Mucosa of descending colon (tissue), 3 donors: Measurements from ENCODE around the gene ACKR3. TPM values are rescaled to one million over a fixed set of nuclear protein-coding genes. Genes with fewer than 3 reads are reported as not detected.

Experiments used
- ATAC-seq: fragments of 200-7000 bp; cut with Tn5 transposase; one replicate; pipeline ENCODE4 v1.9.1; 2020; ENCODE audit warnings: mild to moderate bottlenecking, moderate library complexity
- DNase-seq, 3 donors: peaks; one replicate each; pipeline ENCODE4 v3.0.0-alpha.2; 2020
- H3K36me3 ChIP-seq: fragments of 200-600 bp; one replicate; pipeline ENCODE4 v1.8.0; 2021; ENCODE audit warnings: low read depth, mild to moderate bottlenecking
- H3K4me1 ChIP-seq: fragments of 200-600 bp; one replicate; pipeline ENCODE4 v1.8.0; 2021; ENCODE audit warnings: low read depth, mild to moderate bottlenecking
- H3K4me3 ChIP-seq: fragments of 200-600 bp; one replicate; pipeline ENCODE4 v1.8.0; 2021; ENCODE audit warnings: mild to moderate bottlenecking
- H3K9me3 ChIP-seq: fragments of 200-600 bp; one replicate; pipeline ENCODE4 v1.8.0; 2021; ENCODE audit warnings: mild to moderate bottlenecking
- CTCF ChIP-seq: fragments of 200-600 bp; IDR thresholded peaks from one replicate; pipeline ENCODE4 v1.8.0; 2022; ENCODE audit warnings: antibody characterized with exemption, mild to moderate bottlenecking
- intact Hi-C, 2 donors: fragments of 100-400 bp; cut with DNase I in 1 of 2; cut with micrococcal nuclease in 1 of 2; formaldehyde crosslinking; loops; one replicate each; pipeline versions ENCODE4 v1.11.0 to v1.11.1; 2022; cut with DNase I, micrococcal nuclease
- total RNA-seq, 3 donors: library from RNA; stranded (reverse); fragmentation: NEBNext Ultra II Directional in 2 of 3; extraction: Animal tissue kit (Norgen Biotek cat#: 25700) in 2 of 3; gene quantifications; one replicate each; pipeline versions ENCODE4 v1.2.1 to v1.2.4, GENCODE V29; 2021 to 2023
- donor health status: DM: no; HTN: no; CAD: no; lungs with moderate emphysema.
- donor health status: DM: no; HTN: no; CAD: no.
- donor health status: DM: no; HTN: yes; CAD: no.

Gene ACKR3
- total RNA-seq, 3 donors from 2014 or later: 8.0 to 17.9 (median 11.9) TPM

GRCh38 chr2:236608188-236608525 is 38.5 kb downstream of the ACKR3 start:
- no peak for TF ChIP-seq CTCF
- no peak for ATAC-seq
- Histone ChIP-seq H3K4me1 (no peaks in the 10 kb centered on the region), H3K4me3 (no peak overlapping the region), H3K36me3 (no peaks in the 10 kb centered on the region), H3K9me3 (no peaks in the 10 kb centered on the region)
- intact Hi-C loops: no loop called here
- DNase-seq: no peak

GRCh38 chr2:236608710-236609109 is 39.1 kb downstream of the ACKR3 start:
- no peak for TF ChIP-seq CTCF
- intact Hi-C loops: no loop called here
- no peaks in the 10 kb centered on the region for H3K9me3 ChIP-seq
- H3K4me1 ChIP-seq: no peaks in the 10 kb centered on the region
- DNase-seq: no peak
- no peak overlapping the region for H3K4me3 ChIP-seq
- no peaks in the 10 kb centered on the region for H3K36me3 ChIP-seq
- no peak for ATAC-seq

- no peak for DNase-seq
- ATAC-seq: no peak
- H3K36me3 ChIP-seq: no peaks in the 10 kb centered on the region
- intact Hi-C loops: no loop called here
- H3K4me3 ChIP-seq: no peak overlapping the region
- no peak for TF ChIP-seq CTCF
- H3K4me1 ChIP-seq: no peaks in the 10 kb centered on the region
- no peaks in the 10 kb centered on the region for H3K9me3 ChIP-seq
These were observed 41.6 kb downstream of the ACKR3 start for GRCh38 chr2:236610991-236611821.

GRCh38 chr2:236612737-236613136 is 43.1 kb downstream of the ACKR3 start:
- ATAC-seq: no peak
- no peaks in the 10 kb centered on the region for H3K36me3 ChIP-seq
- TF ChIP-seq CTCF: no peak

GRCh38 chr2:236613612-236614011 is 44.0 kb downstream of the ACKR3 start:
- ATAC-seq (no peak), DNase-seq (no peak)
- H3K4me1 ChIP-seq: no peaks in the 10 kb centered on the region
- intact Hi-C loops: no loop called here
- no peaks in the 10 kb centered on the region for H3K36me3 ChIP-seq
- TF ChIP-seq CTCF: no peak
- H3K9me3 ChIP-seq: no peaks in the 10 kb centered on the region
- no peak overlapping the region for H3K4me3 ChIP-seq

More at GRCh38 chr2:236612737-236613136, 43.1 kb downstream of the ACKR3 start:
- Histone ChIP-seq H3K9me3 (no peaks in the 10 kb centered on the region), H3K4me3 (no peak overlapping the region), H3K4me1 (no peaks in the 10 kb centered on the region)
- DNase-seq: no peak
- intact Hi-C loops: no loop called here
